PC-9 (cell line): ENCODE results near the gene CASP8AP2. TPM values are rescaled to one million over a fixed set of nuclear protein-coding genes. Genes with fewer than 3 reads are reported as not detected.

Source experiments
- BruUV-seq: library from RNA; stranded (reverse); fragments of 400-500 nt; replicated peaks from 2 replicates; lab custom pipeline; 2021; lab: Mats Ljungman, UMichigan
- CTCF ChIA-PET: fragments of 300-600 bp; sonication (Branson Sonifier 250); formaldehyde crosslinking; loops from one replicate; lab custom pipeline; 2022; ENCODE audit warnings: antibody characterized with exemption; lab: Charles Lee
- POLR2A ChIA-PET: fragments of 300-600 bp; sonication (Branson Sonifier 250); formaldehyde crosslinking; loops from one replicate; lab custom pipeline; 2022; ENCODE audit warnings: antibody characterized with exemption; ENCODE audit not compliant: unreplicated experiment; lab: Charles Lee
- DNase-seq, 2 experiments: peaks; one replicate each; pipeline versions ENCODE4 v3.0.0 to v3.0.0-alpha.2; 2015 to 2022; ENCODE audit warnings: mixed read lengths in 1 of 2
- H2AFZ ChIP-seq: fragments of 200-600 bp; sonication (generic); 2 replicates; pipeline ENCODE4 v1.8.1; 2017; ENCODE audit warnings: antibody characterized with exemption
- H3F3A ChIP-seq: fragments of 200-600 bp; sonication (generic); 2 replicates; pipeline ENCODE4 v1.8.1; 2017; ENCODE audit warnings: antibody characterized with exemption, mild to moderate bottlenecking, low read depth; ENCODE audit not compliant: insufficient read depth
- H3K27ac ChIP-seq: fragments of 200-600 bp; sonication (generic); 2 replicates; pipeline ENCODE4 v1.6.1; 2016; ENCODE audit warnings: mixed run types
- H3K27me3 ChIP-seq: fragments of 200-600 bp; sonication (generic); 2 replicates; pipeline ENCODE4 v1.6.1; 2016; ENCODE audit warnings: low read depth, mixed run types; ENCODE audit not compliant: insufficient read depth
- H3K36me3 ChIP-seq: fragments of 200-600 bp; sonication (generic); 2 replicates; pipeline ENCODE4 v1.6.1; 2016; ENCODE audit warnings: low read depth, mixed run types
- H3K4me1 ChIP-seq: fragments of 200-600 bp; sonication (generic); replicated peaks from 2 replicates; pipeline ENCODE4 v1.6.1; 2016; ENCODE audit warnings: mixed run types; ENCODE audit not compliant: insufficient read depth
- H3K4me2 ChIP-seq: fragments of 200-600 bp; sonication (generic); 2 replicates; pipeline ENCODE4 v1.6.1; 2017; ENCODE audit warnings: mixed run types
- H3K4me3 ChIP-seq: fragments of 200-600 bp; sonication (generic); 2 replicates; pipeline ENCODE4 v1.6.1; 2016; ENCODE audit warnings: mixed run types
- H3K79me2 ChIP-seq: fragments of 200-600 bp; sonication (generic); 2 replicates; pipeline ENCODE4 v1.6.1; 2017; ENCODE audit warnings: low read depth, mixed run types
- H3K9me2 ChIP-seq: fragments of 200-600 bp; sonication (generic); 2 replicates; pipeline ENCODE4 v1.8.1; 2017; ENCODE audit warnings: mild to moderate bottlenecking; ENCODE audit not compliant: insufficient read depth
- H3K9me3 ChIP-seq: fragments of 200-600 bp; sonication (generic); 2 replicates; pipeline ENCODE4 v1.8.1; 2016; ENCODE audit warnings: low read depth; ENCODE audit not compliant: insufficient read depth
- H4K20me1 ChIP-seq: fragments of 200-600 bp; sonication (generic); 2 replicates; pipeline ENCODE4 v1.8.1; 2017; ENCODE audit not compliant: insufficient read depth
- EZH2 ChIP-seq: fragments of 200-600 bp; sonication (generic); IDR thresholded peaks from 2 replicates; pipeline ENCODE4 v1.8.0; 2017; ENCODE audit warnings: antibody characterized with exemption, low read depth
- intact Hi-C: fragments of 100-400 bp; cut with micrococcal nuclease; formaldehyde crosslinking; loops from one replicate; pipeline ENCODE4 v1.10.0; 2022; ENCODE audit not compliant: unreplicated experiment
- total RNA-seq: library from RNA; stranded (reverse); gene quantifications from 2 replicates; pipeline ENCODE4 v1.2.3, GENCODE V29; 2021
- TF ChIP-seq, protein P1 (sequence below): fragments of 200-600 bp; sonication (generic); conservative IDR thresholded peaks from 2 replicates; pipeline ENCODE4 v1.6.1; 2017; ENCODE audit warnings: mixed run types, antibody characterized with exemption, mild to moderate bottlenecking, moderate library complexity

CASP8AP2 gene
- total RNA-seq, 1 experiment from 2014 or later, result 17.4 TPM

- TF ChIP-seq, protein P1, sequence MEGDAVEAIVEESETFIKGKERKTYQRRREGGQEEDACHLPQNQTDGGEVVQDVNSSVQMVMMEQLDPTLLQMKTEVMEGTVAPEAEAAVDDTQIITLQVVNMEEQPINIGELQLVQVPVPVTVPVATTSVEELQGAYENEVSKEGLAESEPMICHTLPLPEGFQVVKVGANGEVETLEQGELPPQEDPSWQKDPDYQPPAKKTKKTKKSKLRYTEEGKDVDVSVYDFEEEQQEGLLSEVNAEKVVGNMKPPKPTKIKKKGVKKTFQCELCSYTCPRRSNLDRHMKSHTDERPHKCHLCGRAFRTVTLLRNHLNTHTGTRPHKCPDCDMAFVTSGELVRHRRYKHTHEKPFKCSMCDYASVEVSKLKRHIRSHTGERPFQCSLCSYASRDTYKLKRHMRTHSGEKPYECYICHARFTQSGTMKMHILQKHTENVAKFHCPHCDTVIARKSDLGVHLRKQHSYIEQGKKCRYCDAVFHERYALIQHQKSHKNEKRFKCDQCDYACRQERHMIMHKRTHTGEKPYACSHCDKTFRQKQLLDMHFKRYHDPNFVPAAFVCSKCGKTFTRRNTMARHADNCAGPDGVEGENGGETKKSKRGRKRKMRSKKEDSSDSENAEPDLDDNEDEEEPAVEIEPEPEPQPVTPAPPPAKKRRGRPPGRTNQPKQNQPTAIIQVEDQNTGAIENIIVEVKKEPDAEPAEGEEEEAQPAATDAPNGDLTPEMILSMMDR, result no peak
- no peak for TF ChIP-seq EZH2
- no peak overlapping the region for H3K27ac ChIP-seq
- no peak for DNase-seq
- no peaks in the 10 kb centered on the region for H4K20me1 ChIP-seq
- no peaks in the 10 kb centered on the region for H3K9me3 ChIP-seq
- 0 out of 2 replicates have a peak, but pooled peaks cover 3% of the 10 kb centered on the region for H3K4me1 ChIP-seq
- no peaks in the 10 kb centered on the region for H3K36me3 ChIP-seq
- POLR2A ChIA-PET, result no interaction called here
- H3K9me2 ChIP-seq, result no peaks in the 10 kb centered on the region
- no TSS peak for BruUV-seq
- H3K79me2 ChIP-seq, result no peaks in the 10 kb centered on the region
- no peak overlapping the region for H2AFZ ChIP-seq
- no peaks in the 10 kb centered on the region for H3F3A ChIP-seq
- intact Hi-C loops, result no loop called here
- no peak overlapping the region for H3K4me2 ChIP-seq
- CTCF ChIA-PET, result no interaction called here
- no peaks in the 10 kb centered on the region for H3K27me3 ChIP-seq
- no peak overlapping the region for H3K4me3 ChIP-seq
Observed at GRCh38 chr6:89886378-89887120, 56.9 kb downstream of the CASP8AP2 start.

GRCh38 chr6:89887452-89888137 is 57.9 kb downstream of the CASP8AP2 start:
- Histone ChIP-seq H3K27me3 (no peaks in the 10 kb centered on the region), H3K4me2 (no peak overlapping the region), H3F3A (no peaks in the 10 kb centered on the region), H2AFZ (no peak overlapping the region), H3K9me2 (no peaks in the 10 kb centered on the region), H4K20me1 (no peaks in the 10 kb centered on the region), H3K36me3 (no peaks in the 10 kb centered on the region), H3K79me2 (no peaks in the 10 kb centered on the region), H3K9me3 (no peaks in the 10 kb centered on the region), H3K4me3 (no peak overlapping the region), H3K4me1 (0 out of 2 replicates have a peak, but pooled peaks cover 3% of the 10 kb centered on the region), H3K27ac (no peak overlapping the region)
- ChIA-PET CTCF (no interaction called here), POLR2A (no interaction called here)
- TF ChIP-seq, protein P1, result no peak
- TF ChIP-seq EZH2, result no peak
- BruUV-seq, result no TSS peak
- DNase-seq, result no peak
- intact Hi-C loops, result no loop called here

DNA sequence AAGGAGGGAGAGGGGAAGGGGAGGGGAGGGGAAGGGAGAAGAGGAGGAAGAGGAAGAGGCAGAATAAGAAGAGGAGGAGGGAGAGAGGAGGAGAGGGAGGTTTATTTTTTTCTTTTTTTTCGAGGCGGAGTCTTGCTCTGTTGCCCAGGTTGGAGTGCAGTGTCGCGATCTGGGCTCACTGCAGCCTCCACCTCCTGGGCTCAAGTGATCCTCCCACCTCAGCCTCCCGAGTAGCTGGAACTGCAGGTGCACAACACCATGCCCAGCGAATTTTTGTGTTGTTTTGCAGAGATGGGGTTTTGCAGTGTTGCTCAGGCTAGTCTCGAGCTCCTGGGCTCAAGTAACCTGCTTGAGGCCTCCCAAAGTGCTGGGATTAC is 58.4 kb downstream of the CASP8AP2 start:
- H3K27me3 ChIP-seq, result no peaks in the 10 kb centered on the region
- H2AFZ ChIP-seq, result no peak overlapping the region
- intact Hi-C loops, result no loop called here
- ChIA-PET CTCF (no interaction called here), POLR2A (no interaction called here)
- H4K20me1 ChIP-seq, result no peaks in the 10 kb centered on the region
- no peaks in the 10 kb centered on the region for H3K9me2 ChIP-seq
- H3F3A ChIP-seq, result no peaks in the 10 kb centered on the region
- no peak overlapping the region for H3K4me2 ChIP-seq
- no peak overlapping the region for H3K4me3 ChIP-seq
- no peaks in the 10 kb centered on the region for H3K36me3 ChIP-seq
- TF ChIP-seq, protein P1, result no peak
- no peak for TF ChIP-seq EZH2
- no peaks in the 10 kb centered on the region for H3K9me3 ChIP-seq
- H3K79me2 ChIP-seq, result no peaks in the 10 kb centered on the region
- no peak for DNase-seq
- BruUV-seq, result no TSS peak
- 0 out of 2 replicates have a peak, but pooled peaks cover 3% of the 10 kb centered on the region for H3K4me1 ChIP-seq
- H3K27ac ChIP-seq, result no peak overlapping the region
